ENCODE results near the gene TRAK2.
"Not testable (repeated sequence)": the region's sequence is repeated elsewhere in the genome, so short reads cannot be mapped to it uniquely, and the experiment has no call there.

The TRAK2 gene

GRCh38 chr2:201451292-201452057, at the start of gene TRAK2, which contains the start of gene STRADB:
Gene TRAK2 (minus strand): TSS chr2:201451458. CDS start chr2:201420507, 30,951 bp downstream.
Gene STRADB (plus strand): TSS chr2:201451740. CDS start chr2:201454841, 3,101 bp downstream.
- DNase-seq: peak; percentile 98

- no peak for DNase-seq
Measured at GRCh38 chr2:201500534-201500933, 49.3 kb upstream of the TRAK2 start.

- peak; percentile 29 for DNase-seq
Measured at GRCh38 chr2:201496785-201497184, 45.5 kb upstream of the TRAK2 start.

GRCh38 chr2:201490291-201490690, 39.0 kb upstream of the TRAK2 start:
- DNase-seq: no peak

- DNase-seq: no peak
Measured at GRCh38 chr2:201484805-201485204, 33.5 kb upstream of the TRAK2 start.

GRCh38 chr2:201483758-201484157, 32.5 kb upstream of the TRAK2 start:
- DNase-seq: not testable (repeated sequence)

GRCh38 chr2:201483342-201483741, 32.1 kb upstream of the TRAK2 start:
- DNase-seq: no peak

- DNase-seq: no peak
Measured at GRCh38 chr2:201482543-201482942, 31.3 kb upstream of the TRAK2 start.

- no peak for DNase-seq
Measured at GRCh38 chr2:201472411-201472810, 21.2 kb upstream of the TRAK2 start.

GRCh38 chr2:201471732-201472393, 20.6 kb upstream of the TRAK2 start:
- no peak for DNase-seq

GRCh38 chr2:201470821-201471731, 19.8 kb upstream of the TRAK2 start:
- peak; percentile 28 for DNase-seq

- DNase-seq: no peak
Measured at GRCh38 chr2:201467666-201468065, 16.4 kb upstream of the TRAK2 start.

- no peak for DNase-seq
Measured at GRCh38 chr2:201466050-201466675, 14.9 kb upstream of the TRAK2 start.

GRCh38 chr2:201465524-201465971, 14.3 kb upstream of the TRAK2 start:
- no peak for DNase-seq

GRCh38 chr2:201464547-201464946, 13.3 kb upstream of the TRAK2 start:
- no peak for DNase-seq

- no peak for DNase-seq
Measured at GRCh38 chr2:201460532-201460931, 9.3 kb upstream of the TRAK2 start.

- DNase-seq: no peak
Measured at GRCh38 chr2:201458381-201458780, 7.1 kb upstream of the TRAK2 start.

GRCh38 chr2:201452922-201453643, 1.8 kb upstream of the TRAK2 start:
- DNase-seq: no peak

GRCh38 chr2:201452058-201452921, 1.0 kb upstream of the TRAK2 start:
- no peak for DNase-seq

- no peak for DNase-seq
Measured at GRCh38 chr2:201450954-201451291, 335 bp downstream of the TRAK2 start.

- DNase-seq: peak; percentile 58
Measured at GRCh38 chr2:201448701-201449100, 2.6 kb downstream of the TRAK2 start.

Measured in activated CD4-positive, alpha-beta T cell treated with anti-CD3 and anti-CD28 coated beads, Interleukin-10, Interleukin-2, amounts not matched to agents 100 ng/mL and 50 ng/mL, durations not matched to agents 16 hours and 8 hours (primary cell).